ENCODE data around the gene HSDL2. TPM values are rescaled to one million over a fixed set of nuclear protein-coding genes. Genes with fewer than 3 reads are reported as not detected.

HSDL2 gene
- total and polyA plus RNA-seq, 11 donors, result 54.0 to 241 (median 147) TPM

DNA sequence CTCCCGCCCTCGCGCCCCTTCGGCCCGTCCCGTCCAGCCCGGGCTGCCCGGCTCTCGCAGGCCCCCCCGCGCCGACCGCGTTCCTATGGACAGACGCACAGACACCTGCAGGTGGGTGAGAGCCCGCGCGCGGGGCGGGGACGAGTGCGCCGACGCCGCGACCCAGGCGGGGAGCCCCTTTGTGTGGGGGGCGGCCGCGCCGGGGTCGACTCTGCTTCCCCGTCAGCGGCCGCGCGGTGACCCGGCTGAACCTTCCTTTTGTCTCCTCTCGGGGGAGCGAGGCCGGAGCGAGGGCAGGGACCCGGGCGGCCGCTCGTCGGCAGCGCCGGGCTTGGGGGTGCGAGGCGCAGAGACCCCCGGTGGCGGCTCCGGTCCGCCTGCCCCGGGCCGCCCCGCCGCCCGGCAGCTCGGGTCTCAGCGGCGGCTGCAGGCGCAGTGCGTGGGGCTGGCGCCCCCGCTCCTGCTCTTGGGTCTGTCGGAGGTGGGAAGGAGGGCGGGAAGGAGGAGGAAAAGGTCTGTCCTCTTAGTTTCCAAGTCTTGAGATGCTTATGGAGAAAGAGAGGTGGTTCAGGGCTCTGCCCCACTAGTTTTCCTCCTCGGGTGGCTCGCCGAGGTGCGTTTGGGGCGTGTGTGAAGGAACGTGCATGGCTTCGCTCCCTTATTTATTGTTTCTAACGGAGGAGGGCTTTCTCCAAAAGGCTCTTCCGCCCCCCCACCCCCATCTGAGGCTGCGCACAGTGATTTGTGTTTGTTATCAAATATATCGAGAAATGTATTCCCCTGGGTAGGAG lies 107.3 kb downstream of the HSDL2 start:
- peak overlapping the region; percentile 53 to 96 (median 84) for H3K4me3 ChIP-seq
- peak; percentile 44 to 78 (median 62) for DNase-seq
- 0 to 3% (median 1%) methylated on average over 23 to 80 of the region's 80 CpGs for WGBS, 4 donors
- H3K36me3 ChIP-seq, result no peaks in the 10 kb centered on the region
- TF ChIP-seq, protein P1, sequence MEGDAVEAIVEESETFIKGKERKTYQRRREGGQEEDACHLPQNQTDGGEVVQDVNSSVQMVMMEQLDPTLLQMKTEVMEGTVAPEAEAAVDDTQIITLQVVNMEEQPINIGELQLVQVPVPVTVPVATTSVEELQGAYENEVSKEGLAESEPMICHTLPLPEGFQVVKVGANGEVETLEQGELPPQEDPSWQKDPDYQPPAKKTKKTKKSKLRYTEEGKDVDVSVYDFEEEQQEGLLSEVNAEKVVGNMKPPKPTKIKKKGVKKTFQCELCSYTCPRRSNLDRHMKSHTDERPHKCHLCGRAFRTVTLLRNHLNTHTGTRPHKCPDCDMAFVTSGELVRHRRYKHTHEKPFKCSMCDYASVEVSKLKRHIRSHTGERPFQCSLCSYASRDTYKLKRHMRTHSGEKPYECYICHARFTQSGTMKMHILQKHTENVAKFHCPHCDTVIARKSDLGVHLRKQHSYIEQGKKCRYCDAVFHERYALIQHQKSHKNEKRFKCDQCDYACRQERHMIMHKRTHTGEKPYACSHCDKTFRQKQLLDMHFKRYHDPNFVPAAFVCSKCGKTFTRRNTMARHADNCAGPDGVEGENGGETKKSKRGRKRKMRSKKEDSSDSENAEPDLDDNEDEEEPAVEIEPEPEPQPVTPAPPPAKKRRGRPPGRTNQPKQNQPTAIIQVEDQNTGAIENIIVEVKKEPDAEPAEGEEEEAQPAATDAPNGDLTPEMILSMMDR (IDR thresholded peaks at IDR 0.05), result no peak
- no peak for TF ChIP-seq POLR2A (IDR thresholded peaks at IDR 0.05)
- H3K9me3 ChIP-seq, result no peaks in the 10 kb centered on the region
- H3K27me3 ChIP-seq, result no peaks in the 10 kb centered on the region
- peak in 3 of 4 donors; percentile 50 to 62 (median 55) for ATAC-seq
- H3K4me1 ChIP-seq, result peaks cover 0 to 23% (median 8%) of the 10 kb centered on the region in 12 donors
- peak overlapping the region; percentile 29 to 87 (median 70) for H3K27ac ChIP-seq
- intact Hi-C loops (cut with DNase I), result loop anchor here in 3 of 10 donors (5.0 to 10.0 kb wide), 2 partner anchors 155 to 218 kb away; no protein-coding TSS in a partner anchor

DNA sequence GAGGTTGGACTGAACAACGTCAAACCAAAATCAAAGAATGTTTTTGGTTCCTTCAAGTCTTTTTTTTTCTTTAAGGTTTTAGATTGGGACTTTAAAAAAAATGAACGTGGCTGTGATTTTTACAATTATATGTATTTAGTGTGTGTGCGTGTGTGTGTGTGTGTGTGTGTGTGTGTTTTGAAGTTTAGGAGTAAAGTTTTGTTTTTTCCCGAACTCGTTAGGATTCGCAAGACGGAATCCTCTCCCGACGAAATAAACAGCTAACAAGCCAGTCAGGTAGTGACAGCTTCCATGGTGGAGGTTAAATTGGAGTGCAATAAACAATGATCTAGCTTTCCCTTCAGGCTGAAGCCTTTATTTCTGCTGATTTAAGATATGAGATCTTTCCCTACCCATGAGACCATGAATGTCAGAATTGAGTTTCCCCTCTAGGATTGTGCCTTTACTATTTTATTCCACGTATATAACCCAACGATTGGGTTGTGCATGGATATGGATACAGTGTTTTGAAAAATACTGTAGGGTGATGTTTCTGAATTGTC lies 108.0 kb downstream of the HSDL2 start:
- Histone ChIP-seq H3K9me3 (no peaks in the 10 kb centered on the region), H3K27me3 (no peaks in the 10 kb centered on the region), H3K4me3 (peak overlapping the region; percentile 53 to 96 (median 84)), H3K27ac (peak overlapping the region in 7 of 12 donors; percentile 31 to 87 (median 69)), H3K4me1 (peaks cover 0 to 23% (median 8%) of the 10 kb centered on the region in 12 donors), H3K36me3 (no peaks in the 10 kb centered on the region)
- no peak for ATAC-seq
- WGBS, 4 donors, result 13 to 17% (median 15%) methylated on average over 11 of the region's 11 CpGs
- DNase-seq, result no peak
- intact Hi-C loops (cut with DNase I), result loop anchor here in 3 of 10 donors (5.0 to 10.0 kb wide), 2 partner anchors 154 to 217 kb away; no protein-coding TSS in a partner anchor
- no peak for TF ChIP-seq POLR2A (IDR thresholded peaks at IDR 0.05)
- TF ChIP-seq, protein P1 (IDR thresholded peaks at IDR 0.05), result no peak

- no peak for ATAC-seq
- TF ChIP-seq, protein P1 (IDR thresholded peaks at IDR 0.05), result no peak
- TF ChIP-seq POLR2A (IDR thresholded peaks at IDR 0.05), result no peak
- intact Hi-C loops (cut with DNase I), result loop anchor here in 3 of 10 donors (5.0 to 10.0 kb wide), 2 partner anchors 153 to 216 kb away; no protein-coding TSS in a partner anchor
- 48 to 55% (median 53%) methylated on average over 5 of the region's 5 CpGs for WGBS, 4 donors
- H3K27ac ChIP-seq, result no peak overlapping the region
- H3K4me3 ChIP-seq, result no peak overlapping the region
- peaks cover 0 to 12% (median 5%) of the 10 kb centered on the region in 12 donors for H3K9me3 ChIP-seq
- no peaks in the 10 kb centered on the region for H3K36me3 ChIP-seq
- no peaks in the 10 kb centered on the region for H3K27me3 ChIP-seq
- DNase-seq, result no peak
- H3K4me1 ChIP-seq, result peaks cover 0 to 26% (median 8%) of the 10 kb centered on the region in 12 donors
These were observed 109.2 kb downstream of the HSDL2 start for GRCh38 chr9:112489039-112489546.

All from heart left ventricle (tissue), 16 donors.